Middle frontal gyrus (tissue), 1 donor: ENCODE results near the gene ZMYND11.
"Not testable (repeated sequence)": the region's sequence is repeated elsewhere in the genome, so short reads cannot be mapped to it uniquely, and the experiment has no call there.

Experiments
- DNase-seq: peaks from one replicate; pipeline ENCODE4 v3.0.0-alpha.2; 2015; ENCODE audit warnings: low spot score; ENCODE audit errors: extremely low spot score

ZMYND11 gene

DNA sequence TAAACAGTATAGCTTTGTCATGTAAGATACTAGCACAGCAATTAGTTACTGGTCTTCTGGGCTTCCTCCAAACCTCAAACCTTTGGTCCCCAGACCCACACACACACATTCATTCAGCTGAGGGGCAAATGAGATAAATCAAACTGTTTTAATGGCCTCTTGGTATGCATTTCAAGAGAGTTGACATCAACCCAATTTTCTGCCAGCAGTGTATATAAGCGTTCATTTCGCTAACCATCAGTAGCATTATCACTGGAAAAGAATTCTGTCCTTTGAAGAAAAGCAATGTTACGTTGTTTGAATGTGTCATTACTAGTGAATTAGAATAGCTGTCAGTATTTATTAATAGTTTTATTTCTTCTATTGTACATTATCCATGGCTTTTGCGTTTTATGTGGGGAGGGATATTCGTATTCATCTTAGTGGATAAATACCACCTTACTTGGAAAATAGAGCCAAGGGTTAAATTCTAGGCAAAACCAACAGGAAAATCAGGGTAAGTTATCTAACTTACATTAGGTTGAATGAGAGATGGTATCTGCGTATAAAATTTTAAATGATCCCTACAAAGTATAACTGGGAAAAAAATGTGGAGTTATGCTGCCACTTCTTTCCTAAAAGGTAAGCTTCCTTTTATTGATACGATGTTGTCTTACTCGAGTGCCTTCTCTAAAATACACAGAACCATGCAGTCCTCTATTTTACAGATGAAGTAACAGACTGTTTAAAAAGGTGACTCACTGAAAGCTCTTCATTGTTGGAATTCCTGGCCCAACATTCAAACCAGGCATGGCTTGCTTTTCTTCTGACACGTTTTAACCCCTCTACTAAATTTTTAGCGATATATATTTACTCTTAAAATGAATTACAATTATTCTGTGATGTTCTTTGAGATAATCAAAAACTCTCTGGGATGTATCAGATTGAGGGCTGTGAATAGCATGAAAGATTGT lies 2.0 kb upstream of the ZMYND11 start:
- DNase-seq: no peak

DNA sequence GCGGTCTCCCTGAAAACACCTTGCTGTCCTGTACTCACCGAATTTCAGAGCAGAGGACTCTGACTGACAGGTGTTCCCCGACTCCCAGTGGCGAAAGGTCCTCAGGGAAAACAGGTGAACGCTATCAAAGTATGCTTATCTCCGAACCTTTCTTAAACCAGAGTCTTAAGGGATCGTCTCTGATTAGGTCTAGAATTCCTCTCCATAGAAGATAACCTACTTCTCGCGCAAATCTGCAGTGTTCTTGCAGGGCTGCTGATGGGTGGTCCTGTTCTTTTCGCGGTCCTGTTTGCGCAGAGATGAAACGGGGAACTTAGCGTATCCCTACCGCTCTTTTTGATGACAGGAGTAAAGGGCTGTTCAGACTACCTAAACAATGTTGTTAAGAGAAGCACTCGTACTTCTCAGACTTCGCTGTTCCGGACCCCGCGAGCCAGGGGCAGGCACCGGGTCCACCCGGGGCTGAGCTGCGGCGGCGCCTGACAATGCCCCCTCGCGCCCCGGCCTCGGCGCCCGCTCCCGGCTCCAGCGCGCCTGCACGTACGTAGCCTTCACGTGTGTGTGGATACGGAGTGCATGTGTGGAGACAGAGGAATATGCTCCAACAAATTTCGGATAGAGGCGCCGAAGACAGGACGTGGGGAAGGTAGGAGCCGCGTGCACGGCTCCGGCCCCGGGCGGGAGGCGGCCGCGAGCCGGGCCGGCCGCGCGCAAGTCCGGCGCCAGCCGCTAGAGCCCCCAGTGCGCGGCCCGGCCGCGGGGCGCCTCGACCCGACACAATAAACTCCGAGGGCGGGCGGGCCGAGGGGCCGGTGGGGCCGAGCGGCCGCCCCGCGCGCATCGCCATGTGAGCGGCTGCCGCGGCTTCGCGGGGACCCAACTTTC lies 766 bp upstream of the ZMYND11 start:
- no peak for DNase-seq

DNA sequence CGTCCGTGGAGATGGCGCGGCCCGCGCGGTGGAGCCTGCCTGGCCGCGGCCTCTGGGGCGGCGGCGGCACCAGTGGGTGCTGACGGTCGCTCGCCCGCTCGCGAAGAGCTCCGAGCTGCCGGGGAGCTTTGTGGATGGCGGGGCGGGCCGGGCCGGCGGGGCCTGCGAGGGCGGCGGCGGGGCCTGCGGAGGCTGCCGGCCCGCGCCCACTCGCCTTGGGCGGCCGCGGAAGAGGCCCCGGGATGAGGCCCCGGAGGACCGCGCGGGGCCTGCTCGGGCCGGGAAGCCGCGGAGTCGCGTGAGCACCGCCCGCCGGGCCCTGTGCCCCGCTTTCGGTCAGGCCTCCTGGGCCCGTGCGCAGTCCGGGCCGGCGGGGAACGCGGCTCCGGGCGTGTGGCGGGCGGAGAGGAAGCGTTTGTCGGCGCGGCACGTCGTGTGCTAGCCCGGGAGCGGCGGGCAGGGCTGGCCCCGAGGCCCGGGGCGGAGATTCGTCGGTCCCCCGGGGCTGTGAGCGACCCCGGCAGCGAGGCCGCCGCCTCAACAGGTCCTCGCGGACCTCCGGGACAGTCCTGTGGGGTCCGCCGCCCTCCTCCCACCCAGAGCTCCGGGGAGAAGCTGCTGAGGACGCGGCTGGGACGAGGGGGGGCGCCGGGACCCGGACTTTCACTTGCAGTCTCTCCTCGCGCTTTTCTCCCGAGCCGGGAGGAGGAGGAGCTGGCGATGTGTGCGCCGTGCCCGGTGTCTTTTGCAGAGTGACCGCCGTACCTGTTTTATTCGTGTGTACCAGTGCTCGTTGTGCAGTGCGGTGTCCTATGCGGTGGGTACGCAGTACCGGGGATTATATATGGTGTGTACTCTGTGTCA lies 578 bp downstream of the ZMYND11 start:
- DNase-seq: no peak

DNA sequence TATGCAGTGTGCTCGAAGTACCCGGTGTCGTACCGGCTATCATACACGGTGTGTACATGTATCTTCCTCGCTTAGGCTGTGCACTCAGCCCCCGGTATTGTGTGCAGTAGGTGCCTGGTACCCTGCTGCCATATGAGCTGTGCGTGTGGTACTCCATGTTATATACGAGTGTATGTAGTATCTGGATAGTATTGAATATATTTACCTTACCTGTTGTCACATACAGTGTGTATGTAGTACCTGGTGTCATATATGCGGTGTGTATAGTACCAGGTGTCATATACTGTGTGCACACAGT lies 1.2 kb downstream of the ZMYND11 start:
- DNase-seq: no peak

DNA sequence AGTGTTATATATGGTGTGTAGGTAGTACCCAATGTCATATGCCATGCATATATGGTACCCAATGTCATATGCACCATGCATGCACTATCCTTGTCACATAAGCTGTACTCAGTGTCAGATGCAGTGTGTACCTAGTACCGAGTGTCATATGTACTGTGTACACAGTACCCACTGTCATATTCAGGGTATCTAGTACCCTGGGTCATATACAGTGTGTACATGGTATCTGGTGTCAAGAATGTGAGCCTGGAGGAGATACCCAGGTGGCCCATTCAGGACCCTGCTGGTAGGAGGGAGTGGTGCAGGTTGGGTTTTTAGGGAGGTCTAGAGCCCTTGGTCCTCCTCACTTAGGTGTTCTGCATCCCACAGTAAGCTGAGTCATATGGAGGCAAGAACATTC lies 1.8 kb downstream of the ZMYND11 start:
- DNase-seq: no peak

DNA sequence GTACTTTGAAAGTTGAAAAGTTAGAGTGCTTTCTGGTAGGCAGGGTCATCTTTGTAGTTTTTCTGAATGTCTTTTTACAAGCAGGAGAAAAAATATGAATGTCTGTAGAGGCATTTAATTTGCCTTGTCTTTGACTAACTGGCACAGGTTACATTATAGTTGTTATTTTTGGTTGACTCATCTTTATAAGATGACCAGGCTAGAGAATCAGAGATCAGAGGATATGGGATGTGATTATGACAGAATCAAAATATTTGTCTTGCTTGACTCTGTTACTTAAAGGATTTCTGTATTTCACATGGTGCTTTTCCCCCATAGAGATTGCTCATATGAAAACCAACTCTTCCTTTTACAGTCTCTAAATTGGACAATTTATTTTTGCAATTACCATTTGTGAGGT lies 2.4 kb downstream of the ZMYND11 start:
- DNase-seq: no peak

DNA sequence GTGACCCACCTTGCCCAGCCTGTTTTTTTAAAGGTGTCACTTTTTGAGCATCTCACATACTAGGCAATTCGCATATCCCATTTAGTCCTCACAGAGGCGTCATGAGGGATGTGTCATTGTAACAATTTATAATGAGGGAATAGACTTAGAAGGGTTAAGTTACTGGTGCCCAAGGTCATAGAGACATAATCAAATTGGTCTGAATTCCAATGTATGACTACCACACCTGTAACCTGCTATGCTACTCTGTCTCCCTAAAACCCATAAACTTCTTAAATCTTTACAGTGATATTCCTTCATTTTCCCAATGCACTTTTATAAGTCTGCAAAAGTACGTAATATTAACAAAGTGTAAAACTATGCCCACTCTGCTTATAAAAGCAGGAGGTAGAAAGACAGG lies 7.1 kb downstream of the ZMYND11 start:
- no peak for DNase-seq

DNA sequence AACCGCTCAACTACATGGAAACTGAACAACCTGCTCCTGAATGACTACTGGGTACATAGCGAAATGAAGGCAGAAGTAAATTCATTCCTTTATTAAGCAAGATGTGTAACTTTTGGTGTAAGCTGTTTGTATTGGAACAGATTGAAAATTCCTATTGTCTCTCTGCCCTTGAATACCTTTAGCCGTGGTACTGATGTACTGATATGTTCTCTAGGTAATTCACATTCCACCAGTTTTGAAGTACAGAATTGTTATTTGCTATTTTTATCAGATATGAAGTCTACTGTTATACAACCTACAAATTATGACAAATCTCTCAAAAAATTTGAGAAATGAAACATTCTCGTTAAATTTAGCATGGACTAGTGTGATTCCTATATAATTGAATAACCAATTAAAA lies 17.7 kb downstream of the ZMYND11 start:
- DNase-seq: no peak

DNA sequence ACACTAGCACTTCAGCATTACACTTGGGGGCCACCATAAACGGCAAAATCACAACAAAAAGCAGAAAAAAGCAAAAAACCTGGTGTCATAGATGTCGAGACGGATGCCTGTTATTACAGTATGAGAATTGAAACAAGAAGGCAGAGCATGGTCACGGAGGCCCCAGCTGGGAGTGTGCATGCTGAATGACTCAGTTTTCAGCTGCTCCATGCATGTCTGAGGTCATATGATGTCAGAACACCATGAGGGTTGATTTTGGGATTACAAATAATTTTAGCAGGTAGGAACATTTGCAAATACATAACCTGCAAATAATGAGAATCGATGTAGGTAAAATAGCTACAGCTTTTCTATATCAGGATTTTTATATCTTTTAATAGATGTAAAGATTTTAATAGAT lies 19.1 kb downstream of the ZMYND11 start:
- DNase-seq: no peak

DNA sequence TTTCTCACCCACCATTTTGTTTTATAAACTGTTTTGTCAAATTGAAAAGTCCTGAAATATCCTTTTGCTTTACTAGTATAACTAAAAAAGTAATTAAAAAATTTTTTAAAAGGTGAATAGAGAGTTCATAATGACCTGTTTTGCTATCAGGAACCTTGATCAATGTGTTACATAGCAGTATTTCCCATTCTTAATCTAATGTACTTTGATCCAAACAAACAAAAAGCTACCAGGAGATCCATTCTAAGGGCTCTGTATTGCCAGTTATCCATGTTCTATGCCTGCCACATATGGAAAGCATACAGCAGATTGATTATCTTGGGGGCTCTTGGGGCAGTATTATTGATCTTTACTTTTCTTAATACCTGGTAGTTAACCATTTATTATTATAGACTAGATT lies 32.1 kb downstream of the ZMYND11 start:
- no peak for DNase-seq

DNA sequence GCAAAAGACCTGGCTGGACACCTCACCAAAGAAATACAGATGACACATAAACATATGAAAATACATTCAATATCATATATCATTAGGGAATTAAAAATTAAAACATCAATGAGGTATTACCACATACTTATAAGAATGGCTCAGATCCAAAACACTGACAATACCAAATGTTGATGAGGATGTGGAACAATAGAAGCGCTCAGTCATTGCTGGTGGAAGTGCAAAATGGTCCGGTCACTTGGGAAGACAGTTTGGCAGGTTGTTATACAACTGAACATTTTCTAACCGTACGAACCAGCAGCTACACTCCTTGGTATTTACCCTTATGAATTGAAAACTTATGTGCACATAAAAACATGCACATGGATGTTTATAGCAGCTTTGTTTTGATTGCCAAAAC lies 38.5 kb downstream of the ZMYND11 start:
- no peak for DNase-seq

DNA sequence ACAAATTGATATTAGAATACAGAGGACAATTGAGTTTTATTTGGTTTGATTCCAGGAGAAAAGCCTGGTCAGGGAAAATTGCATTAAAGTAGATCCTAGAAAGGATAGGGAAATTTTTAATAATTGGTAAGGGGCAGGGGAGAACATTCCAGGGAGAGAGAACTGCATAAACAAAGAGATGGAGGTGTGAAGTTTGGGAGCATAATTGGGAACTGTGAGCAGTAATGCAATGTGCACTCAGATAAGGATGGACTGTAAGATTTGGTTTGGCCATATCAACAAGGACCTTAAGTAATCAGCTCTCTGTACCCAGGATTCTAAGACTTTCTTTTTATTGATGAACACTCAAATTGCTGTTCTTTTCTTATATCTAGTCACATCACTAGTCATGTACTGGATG lies 41.4 kb downstream of the ZMYND11 start:
- DNase-seq: no peak

DNA sequence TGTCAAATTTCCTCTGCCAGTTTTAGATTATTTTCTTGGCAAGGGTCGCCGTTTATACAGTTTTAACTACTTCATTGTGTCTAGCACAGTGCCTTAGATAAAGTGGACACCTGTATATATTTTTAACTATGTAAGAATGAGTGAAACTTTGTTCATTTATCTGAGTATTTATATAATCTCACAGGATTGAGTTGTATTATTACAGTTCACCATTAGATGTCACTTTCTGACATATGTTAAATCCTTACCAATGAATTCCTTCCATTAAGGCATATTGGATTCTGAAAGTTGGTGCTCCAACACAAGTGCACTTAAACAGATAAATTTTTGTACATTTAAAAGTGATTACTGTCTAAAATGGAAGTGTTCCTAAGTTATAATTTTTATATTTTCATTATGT lies 43.0 kb downstream of the ZMYND11 start:
- no peak for DNase-seq

DNA sequence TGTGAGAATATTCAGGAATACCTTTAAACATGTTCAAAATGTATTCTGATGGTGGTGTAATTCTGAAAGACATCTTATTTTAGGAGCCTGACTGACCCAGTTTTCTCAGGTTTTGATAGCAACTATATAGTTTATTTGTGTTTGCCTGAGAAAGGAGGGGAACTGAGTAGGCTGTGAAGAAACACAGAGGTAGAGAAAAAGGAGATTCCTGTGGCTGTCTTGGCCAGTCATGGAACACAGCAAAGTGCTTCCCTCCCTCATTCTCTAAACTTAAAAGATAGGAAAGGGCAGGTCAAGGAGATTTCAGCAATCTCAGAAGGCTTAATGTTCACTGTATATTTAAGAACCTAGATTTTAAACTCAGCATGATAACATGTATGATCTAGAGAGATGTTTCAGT lies 43.5 kb downstream of the ZMYND11 start:
- no peak for DNase-seq

DNA sequence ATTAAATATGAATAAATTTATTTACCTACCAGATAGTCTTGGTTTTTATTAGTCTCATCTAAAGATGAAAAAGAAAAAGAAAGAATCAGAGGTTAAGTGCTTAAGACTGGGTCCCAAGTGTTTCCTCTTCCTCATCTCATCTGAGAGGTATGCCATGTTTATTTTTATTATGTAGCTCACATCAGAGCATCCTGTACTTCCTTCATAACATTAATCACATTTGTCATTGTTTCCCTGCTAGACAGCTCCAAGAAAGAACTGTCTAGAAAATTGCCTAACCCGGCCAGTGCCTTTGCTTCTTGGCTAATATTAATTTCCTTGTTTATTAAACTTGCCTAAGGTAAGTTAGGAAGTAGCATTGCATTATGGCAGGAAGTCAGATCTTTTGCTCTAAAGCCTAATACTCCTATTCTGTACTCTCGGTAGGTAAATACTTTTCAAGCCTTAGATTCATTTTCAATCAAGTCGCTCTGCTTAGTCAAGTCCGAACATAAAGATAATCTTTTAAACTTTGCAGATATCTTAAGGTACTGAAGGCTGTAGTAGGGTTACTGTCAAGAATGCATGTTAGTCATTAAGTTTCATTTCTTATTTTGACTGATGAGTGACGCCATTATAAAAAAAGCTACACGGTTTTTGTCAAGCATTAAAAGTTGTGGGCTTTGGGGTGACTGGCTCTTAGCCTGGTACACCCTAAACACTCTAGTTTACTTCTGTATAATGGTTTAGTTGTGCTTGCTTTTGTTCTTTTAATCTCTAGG lies 47.4 kb downstream of the ZMYND11 start:
- no peak for DNase-seq

DNA sequence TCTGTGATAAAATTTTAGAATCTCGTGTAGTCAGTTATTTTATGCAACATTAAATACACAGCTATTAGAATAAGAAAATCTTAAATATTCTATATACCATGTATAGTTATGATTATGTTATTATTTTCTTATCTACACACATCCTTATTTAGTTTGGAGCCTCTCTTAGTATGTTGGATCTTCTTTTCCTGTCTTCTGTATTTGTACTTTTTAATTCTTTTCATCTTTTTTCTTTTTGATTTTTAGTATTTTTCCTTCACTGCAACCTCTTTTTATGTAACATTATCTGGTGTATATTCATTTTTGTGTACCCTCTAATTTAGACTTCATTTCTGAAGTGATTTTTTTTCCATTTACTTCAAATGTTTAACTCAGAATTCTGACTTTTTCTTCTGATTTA lies 48.9 kb downstream of the ZMYND11 start:
- DNase-seq: no peak

DNA sequence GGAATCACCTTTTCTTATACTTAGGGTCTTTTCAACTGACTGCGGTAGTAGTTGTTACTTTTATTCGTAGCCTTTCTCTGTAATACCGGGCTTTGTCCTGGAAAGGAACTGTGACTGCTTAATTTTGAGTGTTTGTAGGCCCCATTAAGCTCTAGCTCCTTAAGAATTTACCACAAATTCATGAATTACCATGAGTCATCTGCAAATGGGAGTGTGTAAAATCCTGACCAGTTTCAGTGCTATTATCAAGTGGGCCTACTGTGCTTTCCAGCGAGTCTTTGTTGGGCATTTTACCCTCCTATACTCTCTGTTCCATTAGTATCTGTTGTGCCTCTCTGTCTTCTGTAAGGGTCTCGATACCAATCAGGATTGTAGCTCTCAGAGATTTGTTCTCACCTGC lies 49.7 kb downstream of the ZMYND11 start:
- no peak for DNase-seq

DNA sequence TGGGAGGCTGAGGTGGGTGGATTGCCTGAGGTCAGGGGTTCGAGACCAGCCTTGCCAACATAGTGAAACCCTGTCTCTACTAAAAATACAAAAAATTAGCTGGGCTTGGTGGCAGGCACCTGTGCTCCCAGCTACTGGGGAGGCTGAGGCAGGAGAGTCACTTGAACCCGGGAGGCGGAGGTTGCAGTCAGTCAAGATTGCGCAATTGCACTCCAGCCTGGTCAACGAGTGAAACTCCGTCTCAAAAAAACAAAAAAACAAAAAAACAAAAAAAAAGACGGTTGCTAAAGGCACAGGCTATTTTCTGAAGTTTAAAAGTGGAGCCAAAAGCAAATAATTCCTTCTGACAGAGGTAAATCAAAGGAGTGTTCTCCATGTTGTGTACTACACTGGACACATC lies 50.3 kb downstream of the ZMYND11 start:
- not testable (repeated sequence) for DNase-seq

DNA sequence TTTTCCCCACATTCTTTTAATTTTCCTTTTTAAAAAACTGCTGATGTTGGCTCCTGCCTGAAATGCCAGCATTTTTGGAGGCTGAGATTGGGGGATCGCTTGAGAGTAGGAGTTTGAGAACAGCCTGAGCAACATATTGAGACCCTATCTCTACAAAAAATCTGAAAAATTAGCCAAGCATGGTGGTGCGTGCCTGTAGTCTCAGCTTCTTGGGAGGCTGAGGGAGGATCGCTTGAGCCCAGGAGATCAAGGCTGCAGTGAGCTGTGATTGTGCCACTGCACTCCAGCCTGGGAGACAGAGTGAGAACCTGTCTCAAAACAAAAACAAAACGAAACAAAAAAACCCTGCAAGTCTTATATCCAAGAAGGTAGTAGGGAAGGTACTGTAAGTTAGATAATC lies 51.7 kb downstream of the ZMYND11 start:
- DNase-seq: no peak

DNA sequence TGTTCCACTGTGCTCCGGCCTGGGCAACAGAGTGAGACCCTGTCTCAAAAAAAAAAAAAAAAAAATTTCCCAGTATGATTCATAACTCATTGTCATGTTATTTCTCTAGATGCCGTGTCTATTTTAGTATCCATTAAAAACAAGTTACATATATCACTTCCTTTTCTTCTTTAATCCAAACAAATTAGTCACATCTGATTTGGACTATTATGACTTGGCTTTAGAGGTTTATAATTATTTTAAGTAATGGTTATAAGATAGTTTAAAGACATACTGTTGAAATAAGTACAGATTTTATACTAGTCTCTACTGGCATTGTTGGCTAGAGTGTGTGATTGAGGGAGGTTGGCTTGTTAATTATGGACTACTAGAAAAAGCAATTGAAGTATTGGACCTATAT lies 53.3 kb downstream of the ZMYND11 start:
- DNase-seq: no peak

DNA sequence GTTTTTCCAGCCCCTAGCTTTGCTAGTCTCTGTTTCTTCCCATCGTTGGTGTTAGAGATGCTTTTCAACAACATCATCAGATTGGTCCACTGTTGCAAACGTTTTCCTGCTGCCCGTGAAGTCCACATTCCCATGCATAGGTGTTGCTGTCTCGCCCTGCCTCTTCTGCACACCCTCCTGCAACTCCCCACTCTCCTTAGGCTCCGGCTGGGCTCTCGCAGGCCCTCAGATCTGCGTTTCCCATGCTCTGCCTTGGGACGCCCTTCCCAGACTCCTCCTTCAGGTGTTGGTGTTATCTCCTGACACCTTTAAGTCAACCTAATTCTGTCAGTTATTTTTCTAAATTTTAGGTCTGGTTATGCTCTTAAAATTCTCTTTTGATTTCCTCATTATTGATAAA lies 55.0 kb downstream of the ZMYND11 start:
- DNase-seq: no peak
